GM12878 (cell line): ENCODE results near the gene FGD6. TPM values are rescaled to one million over a fixed set of nuclear protein-coding genes. Genes with fewer than 3 reads are reported as not detected.

Experiments
- ATAC-seq: fragments of 200-7000 bp; cut with Tn5 transposase; 3 replicates; pipeline ENCODE4 v1.9.1; 2020; ENCODE audit warnings: mild to moderate bottlenecking, moderate library complexity
- BruUV-seq: library from RNA; stranded (reverse); fragments of 400-500 nt; replicated peaks from 2 replicates; lab custom pipeline; 2021; lab: Mats Ljungman, UMichigan
- CTCF ChIA-PET: fragments of 300-600 bp; sonication (Branson Sonifier 250); formaldehyde crosslinking; extraction: SDS; loops from one replicate; lab custom pipeline; 2021; ENCODE audit warnings: inconsistent platforms; lab: Yijun Ruan, JAX
- POLR2A ChIA-PET: fragments of 350-600 bp; formaldehyde crosslinking; extraction: SDS; loops from one replicate; lab custom pipeline; 2021; ENCODE audit warnings: inconsistent platforms; lab: Charles Lee
- RAD21 ChIA-PET: fragments of 300-600 bp; sonication (Branson Sonifier 250); formaldehyde crosslinking; loops from one replicate; lab custom pipeline; 2023; ENCODE audit warnings: antibody characterized with exemption; ENCODE audit not compliant: unreplicated experiment; lab: Charles Lee
- SMC1A ChIA-PET: fragments of 300-600 bp; sonication (Branson Sonifier 250); formaldehyde crosslinking; loops from one replicate; lab custom pipeline; 2023; ENCODE audit not compliant: unreplicated experiment, uncharacterized antibody; lab: Charles Lee
- DNase-seq: peaks from one replicate; pipeline ENCODE4 v3.0.0-alpha.2; 2011; ENCODE audit warnings: low read depth, low spot score
- FAIRE-seq: peaks from 3 replicates; lab custom pipeline; 2011; peaks lifted over from hg19 to GRCh38; lab: Jason Lieb, UNC
- H2AFZ ChIP-seq: 2 replicates; pipeline ENCODE4 v1.6.0; 2011; ENCODE audit warnings: low read depth, low read length, control low read depth; ENCODE audit not compliant: control insufficient read depth
- H3K27ac ChIP-seq: 2 replicates; pipeline ENCODE4 v1.5.1; 2011; ENCODE audit warnings: control low read depth; ENCODE audit not compliant: control insufficient read depth, insufficient read depth
- H3K27me3 ChIP-seq, 2 experiments: replicated peaks in 1 of 2; 2 replicates each; pipeline versions ENCODE4 v1.6.0 to v1.6.1; 2011; ENCODE audit warnings: low read length in 1 of 2; ENCODE audit not compliant: control insufficient read depth in 2 of 2, insufficient read depth in 2 of 2
- H3K36me3 ChIP-seq, 2 experiments: 2 replicates each; pipeline ENCODE4 v1.5.1; 2011; ENCODE audit warnings: low read length in 1 of 2; ENCODE audit not compliant: control insufficient read depth in 2 of 2, insufficient read depth in 2 of 2
- H3K4me1 ChIP-seq: 2 replicates; pipeline ENCODE4 v1.6.1; 2011; ENCODE audit warnings: mild to moderate bottlenecking, low read length, moderate library complexity, mixed read lengths; ENCODE audit not compliant: control insufficient read depth, insufficient read depth
- H3K4me2 ChIP-seq: 2 replicates; pipeline ENCODE4 v1.6.0; 2011; ENCODE audit warnings: control low read depth; ENCODE audit not compliant: control insufficient read depth, insufficient read depth
- H3K4me3 ChIP-seq: fragments of 200-600 bp; sonication (generic); 2 replicates; pipeline ENCODE4 v1.5.1; 2016
- H3K79me2 ChIP-seq: 2 replicates; pipeline ENCODE4 v1.6.0; 2011; ENCODE audit warnings: low read length; ENCODE audit not compliant: control insufficient read depth, insufficient read depth
- H3K9ac ChIP-seq: 2 replicates; pipeline ENCODE4 v1.8.0; 2011; ENCODE audit warnings: low read length, control low read depth, mixed read lengths; ENCODE audit not compliant: control insufficient read depth, insufficient read depth
- H3K9me3 ChIP-seq: replicated peaks from 3 replicates; pipeline ENCODE4 v1.5.1; 2011; ENCODE audit warnings: mild to moderate bottlenecking, low read length; ENCODE audit not compliant: control insufficient read depth, insufficient read depth
- H4K20me1 ChIP-seq: 2 replicates; pipeline ENCODE4 v1.6.0; 2011; ENCODE audit not compliant: control insufficient read depth, insufficient read depth
- JUNB ChIP-seq: IDR thresholded peaks from 2 replicates; pipeline ENCODE4 v1.6.1; 2016; ENCODE audit warnings: antibody characterized with exemption, mild to moderate bottlenecking
- STAT3 ChIP-seq: IDR thresholded peaks from 2 replicates; pipeline ENCODE4 v1.6.1; 2011; ENCODE audit warnings: low read depth, low read length, improper control_type of control experiment
- ZNF622 ChIP-seq: fragments of 450-650 bp; IDR thresholded peaks from 2 replicates; pipeline ENCODE4 v1.6.1; 2017; ENCODE audit warnings: mild to moderate bottlenecking, inconsistent platforms
- ZSCAN29 ChIP-seq: fragments of 450-650 bp; IDR thresholded peaks from 2 replicates; pipeline ENCODE4 v1.6.1; 2017; ENCODE audit warnings: mild to moderate bottlenecking, moderate library complexity
- WGBS: methylation state at CpG from one replicate; pipeline ENCODE4 v1.1.6; 2016; ENCODE audit warnings: low lambda C conversion rate; ENCODE audit not compliant: insufficient replicate concordance, insufficient coverage; ENCODE audit errors: missing lambda C conversion rate; 5-methylcytosine and 5-hydroxymethylcytosine counted together
- in situ Hi-C: fragments of 300-500 bp; cut with MboI; formaldehyde crosslinking; loops from 9 replicates; pipeline ENCODE4 v1.14.3; 2018; ENCODE audit warnings: mixed read lengths
- intact Hi-C: fragments of 100-400 bp; cut with micrococcal nuclease; formaldehyde crosslinking; loops from one replicate; pipeline ENCODE4 v1.14.2; 2022; ENCODE audit not compliant: unreplicated experiment
- polyA plus RNA-seq, 11 experiments: library from polyadenylated mRNA; depleted of rRNA in 4 of 11; unstranded in 6 of 11; stranded (reverse) in 5 of 11; fragments of >200 nt; fragmentation: Nextera tagmentation in 4 of 11; fragmentation: Illumina TruSeq in 1 of 11; extraction: Ambion mirVana in 4 of 11; extraction: Trizol in 1 of 11; gene quantifications; 1 replicate in 1 of 11; 2 replicates in 10 of 11; pipeline versions ENCODE4 v1.2.1 to v1.2.3, GENCODE V29; 2011 to 2016; ENCODE audit warnings: inconsistent platforms in 2 of 11, missing spikeins in 2 of 11, low read depth in 1 of 11
- total RNA-seq, 4 experiments: library from RNA; depleted of rRNA in 3 of 4; stranded (reverse); fragments of >200 nt in 3 of 4; fragmentation: Illumina TruSeq in 1 of 4; extraction: Trizol in 1 of 4; gene quantifications; 2 replicates each; pipeline versions ENCODE4 v1.2.1 to v1.2.3, GENCODE V29; 2013 to 2021

FGD6 gene
- total and polyA plus RNA-seq, 10 of the 15 experiments (the other 5 are each of a cell fraction or from before 2014, with no cell fraction given), result 2.4 to 15.5 (median 8.9) TPM

GRCh38 chr12:95214466-95214865, 2.8 kb downstream of the FGD6 start:
- in situ Hi-C loops (no loop called here), intact Hi-C loops (no loop called here)
- ChIA-PET RAD21 (interaction anchor here (3.0 to 5.1 kb wide), 3 partner anchors 16 to 320 kb away, joined by 16 to 38 read pairs (median 18); no protein-coding TSS in a partner anchor), POLR2A (interaction anchor here (1.2 to 3.5 kb wide), 3 partner anchors 9 to 15 kb away, joined by 5 to 21 read pairs (median 7); no protein-coding TSS in a partner anchor), CTCF (interaction anchor here (0.8 to 4.4 kb wide), 5 partner anchors 10 to 97 kb away, joined by 3 to 46 read pairs (median 4); no protein-coding TSS in a partner anchor), SMC1A (interaction anchor here (0.9 to 3.8 kb wide), 6 partner anchors 8 to 320 kb away, joined by 3 to 43 read pairs (median 4); no protein-coding TSS in a partner anchor)
- DNase-seq (no peak), ATAC-seq (no peak), FAIRE-seq (no peak)
- peak overlapping the region; percentile 14; the same call in 1 of the 2 replicates for H3K4me2 ChIP-seq
- H3K36me3 ChIP-seq, result no peaks in the 10 kb centered on the region
- no peak overlapping the region for H2AFZ ChIP-seq
- H3K27ac ChIP-seq, result no peak overlapping the region
- no peaks in the 10 kb centered on the region for H4K20me1 ChIP-seq
- no peaks in the 10 kb centered on the region for H3K4me1 ChIP-seq
- peaks cover 40% of the 10 kb centered on the region for H3K79me2 ChIP-seq
- no peak overlapping the region for H3K4me3 ChIP-seq
- H3K27me3 ChIP-seq, result no peaks in the 10 kb centered on the region
- no peak overlapping the region for H3K9ac ChIP-seq
- 80% methylated on average over 3 of the region's 3 CpGs for WGBS
- TF ChIP-seq STAT3 (no peak), ZNF622 (no peak)
- no TSS peak for BruUV-seq
- no peaks in the 10 kb centered on the region for H3K9me3 ChIP-seq

- no peak overlapping the region for H3K4me2 ChIP-seq
- 50% methylated on average over 1 of the region's 1 CpG for WGBS
- peaks cover 35% of the 10 kb centered on the region for H3K79me2 ChIP-seq
- ChIA-PET SMC1A (interaction anchor here (1.0 to 1.2 kb wide), 2 partner anchors 72 to 321 kb away, joined by 3 to 4 read pairs; no protein-coding TSS in a partner anchor), POLR2A (interaction anchor here (1.0 to 2.2 kb wide), 3 partner anchors 9 to 15 kb away, joined by 3 to 7 read pairs (median 5); no protein-coding TSS in a partner anchor), RAD21 (interaction anchor here (3.0 to 5.1 kb wide), 2 partner anchors 16 to 97 kb away, joined by 16 to 38 read pairs; no protein-coding TSS in a partner anchor), CTCF (interaction anchor here (0.6 to 4.4 kb wide), 4 partner anchors 12 to 128 kb away, joined by 3 to 46 read pairs (median 4); no protein-coding TSS in a partner anchor)
- H3K9ac ChIP-seq, result no peak overlapping the region
- in situ Hi-C loops, result no loop called here
- no peak overlapping the region for H3K27ac ChIP-seq
- no peaks in the 10 kb centered on the region for H3K4me1 ChIP-seq
- intact Hi-C loops, result no loop called here
- BruUV-seq, result no TSS peak
- TF ChIP-seq JUNB (0 out of 2 replicates have a peak, but pooled peaks have one; percentile 13), ZSCAN29 (no peak)
- ATAC-seq (no peak), FAIRE-seq (no peak), DNase-seq (no peak)
- H3K27me3 ChIP-seq, result no peaks in the 10 kb centered on the region
- H3K4me3 ChIP-seq, result no peak overlapping the region
- H2AFZ ChIP-seq, result no peak overlapping the region
- H3K9me3 ChIP-seq, result no peaks in the 10 kb centered on the region
- no peaks in the 10 kb centered on the region for H4K20me1 ChIP-seq
- no peaks in the 10 kb centered on the region for H3K36me3 ChIP-seq
Observed at GRCh38 chr12:95213928-95214327, 3.3 kb downstream of the FGD6 start.
